IPS DF 19.7 (cell line): Measurements from ENCODE around the gene VTI1A.

Source experiments
- DNase-seq: peaks from one replicate; pipeline ENCODE4 v3.0.0-alpha.2; 2013; ENCODE audit warnings: low read depth, low spot score

Gene VTI1A

GRCh38 chr10:112755446-112756234, 308.6 kb downstream of the VTI1A start:
- DNase-seq = no peak

GRCh38 chr10:112756235-112756527, 309.2 kb downstream of the VTI1A start:
- DNase-seq = no peak

GRCh38 chr10:112758961-112759360, 311.9 kb downstream of the VTI1A start:
- DNase-seq = no peak

- DNase-seq = no peak
Measured at GRCh38 chr10:112759496-112759895, 312.5 kb downstream of the VTI1A start.

- no peak for DNase-seq
Measured at GRCh38 chr10:112761256-112761655, 314.2 kb downstream of the VTI1A start.

GRCh38 chr10:112763916-112764520, 317.0 kb downstream of the VTI1A start:
- DNase-seq = no peak

GRCh38 chr10:112765717-112766235, 318.8 kb downstream of the VTI1A start:
- no peak for DNase-seq

- DNase-seq = no peak
Measured at GRCh38 chr10:112766636-112767035, 319.6 kb downstream of the VTI1A start.

- no peak for DNase-seq
Measured at GRCh38 chr10:112767156-112767555, 320.1 kb downstream of the VTI1A start.

- no peak for DNase-seq
Measured at GRCh38 chr10:112768121-112768520, 321.1 kb downstream of the VTI1A start.

GRCh38 chr10:112769081-112769480, 322.1 kb downstream of the VTI1A start:
- no peak for DNase-seq

- no peak for DNase-seq
Measured at GRCh38 chr10:112769611-112770370, 322.8 kb downstream of the VTI1A start.

- no peak for DNase-seq
Measured at GRCh38 chr10:112771733-112772132, 324.7 kb downstream of the VTI1A start.

- no peak for DNase-seq
Measured at GRCh38 chr10:112773783-112774182, 326.8 kb downstream of the VTI1A start.

- no peak for DNase-seq
Measured at GRCh38 chr10:112774210-112774609, 327.2 kb downstream of the VTI1A start.

GRCh38 chr10:112774798-112775197, 327.8 kb downstream of the VTI1A start:
- no peak for DNase-seq

GRCh38 chr10:112775381-112775780, 328.4 kb downstream of the VTI1A start:
- no peak for DNase-seq

- DNase-seq = no peak
Measured at GRCh38 chr10:112775892-112776674, 329.1 kb downstream of the VTI1A start.

- DNase-seq = no peak
Measured at GRCh38 chr10:112778579-112778978, 331.6 kb downstream of the VTI1A start.

- DNase-seq = no peak
Measured at GRCh38 chr10:112779025-112779770, 332.2 kb downstream of the VTI1A start.
